OCI-LY3 (cell line): ENCODE results near the gene ZNF669.

ENCODE experiments used
- H2AFZ ChIP-seq: fragments of 200-600, 300-600 bp; shearing (Covaris generic); 2 replicates; pipeline ENCODE4 v1.6.0; 2014; ENCODE audit warnings: antibody characterized with exemption, low read depth, low read length
- H3K27ac ChIP-seq: fragments of 200-600, 300-600 bp; sonication (generic); 2 replicates; pipeline ENCODE4 v1.5.1; 2014; ENCODE audit warnings: mild to moderate bottlenecking, low read length, moderate library complexity, mixed read lengths
- H3K27me3 ChIP-seq: fragments of 200-600, 300-600 bp; sonication (generic); 2 replicates; pipeline ENCODE4 v1.6.1; 2014; ENCODE audit warnings: low read depth, low read length, mixed read lengths
- H3K36me3 ChIP-seq: fragments of 200-600, 300-600 bp; sonication (generic); replicated peaks from 2 replicates; pipeline ENCODE3; 2014; ENCODE audit warnings: low read depth, low read length, mixed read lengths
- H3K4me1 ChIP-seq: fragments of 300-600, 200-600 bp; sonication (generic); 2 replicates; pipeline ENCODE4 v1.6.1; 2014; ENCODE audit warnings: low read length, mixed read lengths
- H3K4me2 ChIP-seq: fragments of 200-600, 300-600 bp; sonication (generic); 2 replicates; pipeline ENCODE4 v1.6.1; 2014; ENCODE audit warnings: low read length, mixed read lengths
- H3K4me3 ChIP-seq: fragments of 300-600, 200-600 bp; sonication (generic); 2 replicates; pipeline ENCODE4 v1.5.1; 2014; ENCODE audit warnings: antibody characterized with exemption, mild to moderate bottlenecking, low read length, moderate library complexity
- H3K79me2 ChIP-seq: fragments of 300-600, 200-600 bp; shearing (Covaris generic); 2 replicates; pipeline ENCODE4 v1.6.1; 2014; ENCODE audit warnings: mild to moderate bottlenecking, low read length, mixed read lengths
- H3K9ac ChIP-seq: fragments of 300-600, 200-600 bp; shearing (Covaris generic); 2 replicates; pipeline ENCODE4 v1.6.0; 2014; ENCODE audit warnings: mild to moderate bottlenecking, low read length, moderate library complexity
- H3K9me3 ChIP-seq: fragments of 200-600, 300-600 bp; shearing (Covaris generic); 2 replicates; pipeline ENCODE4 v1.6.1; 2014; ENCODE audit warnings: low read length, mixed read lengths; ENCODE audit not compliant: insufficient read depth
- H4K20me1 ChIP-seq: fragments of 200-600, 300-600 bp; sonication (generic); 2 replicates; pipeline ENCODE4 v1.6.1; 2016; ENCODE audit warnings: low read length, mixed read lengths; ENCODE audit not compliant: insufficient read depth
- EZH2phosphoT487 ChIP-seq: fragments of 200-600 bp; shearing (Covaris generic); IDR thresholded peaks from 2 replicates; pipeline ENCODE4 v1.6.1; 2018; ENCODE audit warnings: antibody characterized with exemption, mixed run types, low read depth
- TF ChIP-seq, protein P1 (sequence below): fragments of 200-600, 300-600 bp; sonication (generic); IDR thresholded peaks from 2 replicates; pipeline ENCODE4 v1.5.1; 2014; ENCODE audit warnings: antibody characterized with exemption, low read length, low read depth

The ZNF669 gene

DNA sequence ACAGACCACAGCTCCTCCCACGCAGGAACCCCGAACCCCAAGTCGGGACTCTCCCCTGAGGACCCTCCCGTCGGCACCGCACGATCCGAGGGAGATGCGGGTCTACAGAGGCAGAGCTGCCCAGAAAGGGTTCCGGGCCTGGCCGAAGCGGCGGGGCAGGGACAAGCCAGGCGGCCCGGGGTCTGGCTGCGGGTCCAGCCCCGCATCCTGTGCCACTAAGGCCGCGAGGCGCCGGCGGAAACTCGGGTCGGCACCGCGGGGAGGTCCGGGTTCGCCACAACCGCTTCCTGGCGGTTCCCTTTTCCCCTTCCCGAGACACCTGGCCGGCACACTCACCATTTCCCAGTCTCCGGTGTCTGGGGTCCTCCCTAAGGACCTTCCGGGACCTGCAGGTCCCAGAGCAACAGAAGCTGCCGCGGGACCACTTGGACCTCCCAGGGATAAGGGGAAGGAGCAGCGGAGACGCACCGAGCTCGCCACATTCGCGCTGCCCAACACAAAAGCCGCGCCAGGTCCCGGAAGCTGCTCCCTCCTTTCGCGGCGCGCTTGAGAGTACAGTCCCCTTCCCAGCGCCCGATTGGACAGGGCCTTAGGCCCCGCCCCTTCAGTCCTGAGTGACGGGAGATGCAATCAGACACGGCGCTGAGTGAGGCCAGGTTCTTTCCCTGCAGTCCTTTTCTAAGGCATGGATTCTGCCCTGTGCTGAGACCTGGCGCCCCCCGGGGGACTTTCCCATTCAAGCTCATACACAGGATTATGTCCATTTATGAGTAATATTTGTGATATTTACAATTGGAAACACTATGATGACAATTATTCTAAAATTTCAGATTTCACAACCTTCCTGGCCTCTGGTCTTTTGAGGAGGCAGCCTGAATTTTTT lies 25.7 kb downstream of the ZNF669 start, which contains the start of gene ZNF670:
TSS of gene ZNF670 (minus strand) at position 554 of the 883 bp plus-strand sequence. CDS start at position 339, 215 bp downstream.
- TF ChIP-seq EZH2phosphoT487, result no peak
- TF ChIP-seq, protein P1, sequence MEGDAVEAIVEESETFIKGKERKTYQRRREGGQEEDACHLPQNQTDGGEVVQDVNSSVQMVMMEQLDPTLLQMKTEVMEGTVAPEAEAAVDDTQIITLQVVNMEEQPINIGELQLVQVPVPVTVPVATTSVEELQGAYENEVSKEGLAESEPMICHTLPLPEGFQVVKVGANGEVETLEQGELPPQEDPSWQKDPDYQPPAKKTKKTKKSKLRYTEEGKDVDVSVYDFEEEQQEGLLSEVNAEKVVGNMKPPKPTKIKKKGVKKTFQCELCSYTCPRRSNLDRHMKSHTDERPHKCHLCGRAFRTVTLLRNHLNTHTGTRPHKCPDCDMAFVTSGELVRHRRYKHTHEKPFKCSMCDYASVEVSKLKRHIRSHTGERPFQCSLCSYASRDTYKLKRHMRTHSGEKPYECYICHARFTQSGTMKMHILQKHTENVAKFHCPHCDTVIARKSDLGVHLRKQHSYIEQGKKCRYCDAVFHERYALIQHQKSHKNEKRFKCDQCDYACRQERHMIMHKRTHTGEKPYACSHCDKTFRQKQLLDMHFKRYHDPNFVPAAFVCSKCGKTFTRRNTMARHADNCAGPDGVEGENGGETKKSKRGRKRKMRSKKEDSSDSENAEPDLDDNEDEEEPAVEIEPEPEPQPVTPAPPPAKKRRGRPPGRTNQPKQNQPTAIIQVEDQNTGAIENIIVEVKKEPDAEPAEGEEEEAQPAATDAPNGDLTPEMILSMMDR, result peak; percentile 15; the same call in 1 of the 2 replicates
- Histone ChIP-seq H3K79me2 (peaks cover 48% of the 10 kb centered on the region), H4K20me1 (no peaks in the 10 kb centered on the region), H3K4me1 (peaks cover 16% of the 10 kb centered on the region), H3K9ac (peak within 1 kb of the TSS; percentile 88), H3K4me2 (peak within 1 kb of the TSS; percentile 79), H2AFZ (peak within 1 kb of the TSS; percentile 82), H3K27me3 (no peaks in the 10 kb centered on the region), H3K4me3 (peak within 1 kb of the TSS; percentile 84), H3K27ac (peak within 1 kb of the TSS; percentile 48), H3K9me3 (peaks cover 10% of the 10 kb centered on the region; the same call in 1 of the 2 replicates), H3K36me3 (peaks cover 30% of the 10 kb centered on the region)

DNA sequence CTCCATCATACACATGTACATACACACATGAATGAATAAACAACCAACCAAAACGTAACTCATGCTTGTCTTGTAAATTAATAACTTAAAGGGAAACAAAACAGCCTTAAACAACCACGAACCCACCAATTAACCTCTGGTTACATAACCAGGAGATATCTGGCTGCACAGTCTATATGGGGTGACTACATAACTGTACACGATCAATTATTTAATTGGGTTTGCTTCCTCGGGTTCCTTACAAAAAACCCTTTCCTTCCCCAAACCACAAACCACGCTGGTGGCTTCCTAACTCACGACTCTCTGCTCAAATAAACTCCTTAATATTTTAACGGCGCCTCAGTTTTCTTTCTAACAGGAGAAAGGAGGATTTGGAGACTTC lies 26.3 kb downstream of the ZNF669 start:
- peak overlapping the region; percentile 84 for H3K4me3 ChIP-seq
- peaks cover 16% of the 10 kb centered on the region for H3K4me1 ChIP-seq
- H3K9ac ChIP-seq, result peak overlapping the region; percentile 88
- peaks cover 36% of the 10 kb centered on the region for H3K36me3 ChIP-seq
- peaks cover 10% of the 10 kb centered on the region for H3K9me3 ChIP-seq
- H3K79me2 ChIP-seq, result peaks cover 54% of the 10 kb centered on the region
- H3K4me2 ChIP-seq, result peak overlapping the region; percentile 79
- H2AFZ ChIP-seq, result peak overlapping the region; percentile 80
- no peaks in the 10 kb centered on the region for H3K27me3 ChIP-seq
- TF ChIP-seq, protein P1, result no peak
- TF ChIP-seq EZH2phosphoT487, result no peak
- H3K27ac ChIP-seq, result peak overlapping the region; percentile 48
- H4K20me1 ChIP-seq, result no peaks in the 10 kb centered on the region

DNA sequence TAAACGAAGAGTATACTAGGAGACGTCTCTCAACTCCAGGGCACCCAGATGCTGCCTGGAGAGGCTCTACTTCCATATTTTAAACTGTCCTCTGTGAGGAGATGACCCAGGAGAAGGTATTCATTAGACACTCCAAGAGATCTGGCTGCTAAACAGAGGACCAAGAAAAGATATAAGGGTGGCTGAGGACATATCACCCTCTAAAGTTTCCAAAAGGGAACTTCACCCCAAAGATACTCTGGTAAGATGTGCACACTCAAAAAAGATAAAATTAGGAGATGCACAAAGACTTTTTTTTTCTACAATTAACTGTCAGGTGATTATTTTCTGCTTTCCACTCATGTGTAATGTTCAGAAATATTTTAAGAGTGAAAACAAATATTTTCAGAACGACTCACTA lies 26.9 kb downstream of the ZNF669 start:
- peaks cover 16% of the 10 kb centered on the region for H3K4me1 ChIP-seq
- TF ChIP-seq, protein P1, result peak; percentile 43
- no peak for TF ChIP-seq EZH2phosphoT487
- H3K4me2 ChIP-seq, result peak overlapping the region; percentile 79
- no peak overlapping the region for H3K27ac ChIP-seq
- H3K27me3 ChIP-seq, result no peaks in the 10 kb centered on the region
- peaks cover 37% of the 10 kb centered on the region for H3K36me3 ChIP-seq
- no peak overlapping the region for H3K9ac ChIP-seq
- no peaks in the 10 kb centered on the region for H4K20me1 ChIP-seq
- H3K79me2 ChIP-seq, result peaks cover 58% of the 10 kb centered on the region
- no peak overlapping the region for H2AFZ ChIP-seq
- peak overlapping the region; percentile 84 for H3K4me3 ChIP-seq
- peaks cover 10% of the 10 kb centered on the region for H3K9me3 ChIP-seq

DNA sequence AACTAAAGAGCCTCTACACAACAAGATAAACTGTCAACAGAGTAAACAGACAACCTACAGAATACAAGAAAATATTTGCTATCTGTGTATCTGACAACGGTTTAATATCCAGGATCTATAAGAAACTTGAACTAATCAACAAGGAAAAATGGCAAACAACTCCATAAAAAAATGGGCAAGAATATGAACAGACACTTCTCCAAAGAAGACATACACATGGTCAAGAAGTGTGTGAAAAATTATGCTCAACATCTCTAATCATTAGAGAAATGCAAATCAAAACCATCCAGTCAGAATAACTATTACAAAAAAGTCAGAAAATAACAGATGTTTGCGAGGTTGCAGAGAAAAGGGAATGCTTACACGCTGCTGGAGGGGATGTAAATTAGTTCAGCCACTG lies 33.5 kb downstream of the ZNF669 start:
- H3K9me3 ChIP-seq, result peaks cover 32% of the 10 kb centered on the region

More for the DNA sequence above, 33.5 kb downstream of the ZNF669 start:
- H4K20me1 ChIP-seq, result no peaks in the 10 kb centered on the region
- no peak overlapping the region for H3K9ac ChIP-seq
- peaks cover 91% of the 10 kb centered on the region for H3K79me2 ChIP-seq
- H3K27ac ChIP-seq, result no peak overlapping the region
- no peaks in the 10 kb centered on the region for H3K27me3 ChIP-seq
- no peak overlapping the region for H3K4me3 ChIP-seq
- H3K4me2 ChIP-seq, result no peak overlapping the region
- no peaks in the 10 kb centered on the region for H3K4me1 ChIP-seq
- no peak overlapping the region for H2AFZ ChIP-seq
- H3K36me3 ChIP-seq, result peaks cover 61% of the 10 kb centered on the region
- TF ChIP-seq, protein P1, result no peak
- TF ChIP-seq EZH2phosphoT487, result no peak
